K562 treated with DMSO at 1 percent for 12 hours (cell line): ENCODE results near the gene BSN. TPM values are rescaled to one million over a fixed set of nuclear protein-coding genes. Genes with fewer than 3 reads are reported as not detected.

Experiments
- total RNA-seq: library from RNA; unstranded; fragments of 300-600 nt; gene quantifications from 2 replicates; pipeline ENCODE4 v1.2.3, GENCODE V29; 2022; ENCODE audit not compliant: insufficient read depth

The BSN gene, protein sequence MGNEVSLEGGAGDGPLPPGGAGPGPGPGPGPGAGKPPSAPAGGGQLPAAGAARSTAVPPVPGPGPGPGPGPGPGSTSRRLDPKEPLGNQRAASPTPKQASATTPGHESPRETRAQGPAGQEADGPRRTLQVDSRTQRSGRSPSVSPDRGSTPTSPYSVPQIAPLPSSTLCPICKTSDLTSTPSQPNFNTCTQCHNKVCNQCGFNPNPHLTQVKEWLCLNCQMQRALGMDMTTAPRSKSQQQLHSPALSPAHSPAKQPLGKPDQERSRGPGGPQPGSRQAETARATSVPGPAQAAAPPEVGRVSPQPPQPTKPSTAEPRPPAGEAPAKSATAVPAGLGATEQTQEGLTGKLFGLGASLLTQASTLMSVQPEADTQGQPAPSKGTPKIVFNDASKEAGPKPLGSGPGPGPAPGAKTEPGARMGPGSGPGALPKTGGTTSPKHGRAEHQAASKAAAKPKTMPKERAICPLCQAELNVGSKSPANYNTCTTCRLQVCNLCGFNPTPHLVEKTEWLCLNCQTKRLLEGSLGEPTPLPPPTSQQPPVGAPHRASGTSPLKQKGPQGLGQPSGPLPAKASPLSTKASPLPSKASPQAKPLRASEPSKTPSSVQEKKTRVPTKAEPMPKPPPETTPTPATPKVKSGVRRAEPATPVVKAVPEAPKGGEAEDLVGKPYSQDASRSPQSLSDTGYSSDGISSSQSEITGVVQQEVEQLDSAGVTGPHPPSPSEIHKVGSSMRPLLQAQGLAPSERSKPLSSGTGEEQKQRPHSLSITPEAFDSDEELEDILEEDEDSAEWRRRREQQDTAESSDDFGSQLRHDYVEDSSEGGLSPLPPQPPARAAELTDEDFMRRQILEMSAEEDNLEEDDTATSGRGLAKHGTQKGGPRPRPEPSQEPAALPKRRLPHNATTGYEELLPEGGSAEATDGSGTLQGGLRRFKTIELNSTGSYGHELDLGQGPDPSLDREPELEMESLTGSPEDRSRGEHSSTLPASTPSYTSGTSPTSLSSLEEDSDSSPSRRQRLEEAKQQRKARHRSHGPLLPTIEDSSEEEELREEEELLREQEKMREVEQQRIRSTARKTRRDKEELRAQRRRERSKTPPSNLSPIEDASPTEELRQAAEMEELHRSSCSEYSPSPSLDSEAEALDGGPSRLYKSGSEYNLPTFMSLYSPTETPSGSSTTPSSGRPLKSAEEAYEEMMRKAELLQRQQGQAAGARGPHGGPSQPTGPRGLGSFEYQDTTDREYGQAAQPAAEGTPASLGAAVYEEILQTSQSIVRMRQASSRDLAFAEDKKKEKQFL (N-terminal part only)
- total RNA-seq: 0.07 and 0.17 TPM in 2 replicates

GRCh38 chr3:49553692-49554632 lies at the start of gene BSN:
Gene BSN (plus strand): TSS chr3:49554477. CDS start chr3:49554603, 126 bp downstream.

GRCh38 chr3:49673715-49674496 lies 119.6 kb downstream of the BSN start, which contains the start of gene APEH:
Gene APEH (plus strand): TSS chr3:49674351. CDS start chr3:49674402, 51 bp downstream.

GRCh38 chr3:49689046-49689907 lies 135.0 kb downstream of the BSN start, which contains the start of the genes MST1 and RNF123:
Gene MST1 (minus strand): TSS chr3:49689474. CDS start chr3:49688691, 783 bp downstream.
Gene RNF123 (plus strand): TSS chr3:49689557. CDS start chr3:49691166, 1,609 bp downstream.

DNA sequence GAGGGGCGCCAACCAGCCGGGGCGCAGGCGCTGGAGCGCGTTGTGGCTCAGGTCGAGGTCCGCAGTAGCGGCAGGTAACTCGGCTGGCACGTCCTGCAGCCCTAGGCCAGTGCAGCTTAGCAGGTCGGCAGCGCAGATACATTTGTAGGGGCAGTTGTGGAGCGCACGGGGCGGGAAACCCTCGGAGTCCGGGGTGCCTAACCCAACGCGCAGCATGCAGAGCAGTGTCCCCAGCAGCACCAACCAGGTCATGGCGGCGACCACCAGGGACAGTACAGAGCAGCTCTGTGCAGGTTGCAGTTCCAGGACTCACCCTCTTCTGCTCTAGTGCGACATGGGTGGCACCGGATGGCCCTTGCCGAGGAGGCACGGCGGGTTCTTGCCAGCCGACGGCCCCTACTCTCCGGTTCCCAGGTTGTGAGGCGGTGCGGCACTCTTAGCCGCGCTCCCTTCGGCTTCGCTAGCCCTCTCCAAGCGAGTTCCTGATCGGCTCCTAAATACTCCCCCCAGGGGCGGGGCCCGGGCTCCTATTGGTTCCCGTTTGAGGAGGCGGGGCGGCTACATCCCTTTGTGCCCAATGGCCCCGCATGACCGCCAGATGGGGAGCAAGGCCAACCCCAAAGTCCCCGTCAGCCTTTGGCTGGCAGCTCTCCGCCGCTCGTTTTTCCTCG lies 165.1 kb downstream of the BSN start, which contains the start of gene AMIGO3:
TSS of gene AMIGO3 (minus strand) at position 471 of the 671 bp plus-strand sequence. CDS start at position 252, 219 bp downstream.

Other genes with a start within 250 kb of the BSN start
- 7.2 and 14.1 TPM in 2 replicates for gene USP4, start 214.4 kb upstream of the BSN start, total RNA-seq
- not detected in 2 replicates for gene GPX1, start 196.1 kb upstream of the BSN start, total RNA-seq
- 174 and 289 TPM in 2 replicates for gene RHOA, start 142.5 kb upstream of the BSN start, total RNA-seq
- gene TCTA, start 142.1 kb upstream of the BSN start, total RNA-seq: 7.1 and 9.2 TPM in 2 replicates
- 1.5 and 2.4 TPM in 2 replicates for gene AMT, start 132.0 kb upstream of the BSN start, total RNA-seq
- gene NICN1, start 125.2 kb upstream of the BSN start, total RNA-seq: 7.3 and 10.9 TPM in 2 replicates
- gene DAG1, start 84.2 kb upstream of the BSN start, total RNA-seq: 4.5 and 13.5 TPM in 2 replicates
- gene APEH, start 119.9 kb downstream of the BSN start, total RNA-seq: 96.5 and 122 TPM in 2 replicates
- 0.57 and 2.5 TPM in 2 replicates for gene MST1, start 135.0 kb downstream of the BSN start, total RNA-seq
- 24.4 and 32.7 TPM in 2 replicates for gene RNF123, start 135.1 kb downstream of the BSN start, total RNA-seq
- gene AMIGO3, start 165.2 kb downstream of the BSN start, total RNA-seq: 2.6 and 6.2 TPM in 2 replicates
- gene GMPPB, start 169.5 kb downstream of the BSN start, total RNA-seq: 10.2 and 15.5 TPM in 2 replicates
- gene IP6K1, start 232.1 kb downstream of the BSN start, total RNA-seq: 22.7 and 36.2 TPM in 2 replicates
- not detected in 2 replicates for gene CDHR4, start 245.4 kb downstream of the BSN start, total RNA-seq
- 1.7 and 3.5 TPM in 2 replicates for gene INKA1, start 248.8 kb downstream of the BSN start, total RNA-seq